H4 (cell line): Measurements from ENCODE around the gene KCNC1. TPM values are rescaled to one million over a fixed set of nuclear protein-coding genes. Genes with fewer than 3 reads are reported as not detected.

ENCODE experiments used
- DNase-seq: peaks from one replicate; pipeline ENCODE4 v3.0.0-alpha.2; 2015; ENCODE audit warnings: low spot score
- total RNA-seq: library from RNA; depleted of rRNA; stranded (reverse); fragments of >200 nt; shearing (Covaris generic); gene quantifications from 2 replicates; pipeline ENCODE4 v1.2.3, GENCODE V29; 2014

Gene KCNC1
- total RNA-seq, 1 experiment from 2014 or later, result not detected

DNA sequence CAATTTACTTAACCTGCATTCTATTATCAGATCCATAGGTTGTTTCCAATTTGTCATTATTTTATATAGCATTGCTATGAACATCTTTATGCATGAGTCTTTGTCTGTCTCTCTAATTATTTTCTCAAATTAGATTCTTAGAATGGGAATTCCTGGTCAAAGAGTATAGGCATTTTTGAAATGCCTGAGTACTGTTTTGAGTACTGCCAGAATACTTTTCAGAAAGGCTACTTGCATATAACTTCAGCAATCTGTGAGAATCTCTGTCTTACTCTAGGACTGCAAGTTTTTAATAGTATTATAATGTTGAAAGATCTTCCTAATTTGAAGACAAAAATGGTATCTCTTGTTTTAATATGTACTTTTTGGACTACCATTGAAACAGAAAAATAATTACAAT lies 56.6 kb downstream of the KCNC1 start:
- DNase-seq, result no peak

DNA sequence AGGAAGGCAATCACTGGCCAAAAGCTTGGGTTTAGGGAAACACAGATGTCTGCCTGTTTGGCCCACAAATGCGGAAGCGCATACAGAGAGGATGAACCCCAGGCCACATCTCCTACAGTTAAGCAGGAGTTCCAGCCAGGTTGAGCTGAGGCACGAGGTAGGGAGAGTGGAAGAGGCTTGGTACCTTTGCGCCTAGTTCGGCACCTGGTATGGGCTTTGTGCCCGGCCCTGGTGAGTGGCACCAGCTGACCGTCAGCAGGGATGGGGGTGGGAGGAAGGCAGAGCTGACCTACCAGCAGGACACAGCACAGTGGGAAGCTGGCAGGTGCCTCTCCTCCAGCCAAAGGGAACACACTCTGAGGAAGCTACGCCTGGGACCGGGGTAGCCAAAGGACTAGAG lies 57.6 kb downstream of the KCNC1 start:
- DNase-seq, result no peak

DNA sequence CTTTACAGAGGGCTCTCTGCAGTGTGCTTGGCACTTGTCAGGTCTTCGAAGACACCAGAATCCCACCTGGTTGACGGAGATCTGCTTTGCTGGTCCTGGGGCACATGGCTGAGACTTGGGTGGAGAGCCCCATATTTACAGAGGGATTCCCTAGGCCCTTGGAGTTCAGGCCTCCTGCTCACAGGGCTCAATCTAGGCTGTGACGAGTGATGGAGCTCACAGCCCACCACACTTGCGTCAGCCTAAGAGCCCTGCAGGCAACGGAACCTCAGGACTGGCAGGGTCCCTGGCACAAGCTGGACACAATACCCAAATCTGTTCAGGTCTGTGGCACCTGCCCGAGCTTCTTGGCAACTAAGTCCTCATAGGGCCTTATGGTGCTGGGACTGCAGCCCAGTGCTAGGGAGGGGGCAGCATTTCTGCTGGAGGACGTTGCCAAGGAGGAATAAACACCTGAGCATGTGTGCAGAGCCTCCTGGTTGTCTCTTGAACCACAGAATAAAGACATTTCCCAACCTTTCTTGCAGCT lies 59.1 kb downstream of the KCNC1 start:
- DNase-seq, result no peak

DNA sequence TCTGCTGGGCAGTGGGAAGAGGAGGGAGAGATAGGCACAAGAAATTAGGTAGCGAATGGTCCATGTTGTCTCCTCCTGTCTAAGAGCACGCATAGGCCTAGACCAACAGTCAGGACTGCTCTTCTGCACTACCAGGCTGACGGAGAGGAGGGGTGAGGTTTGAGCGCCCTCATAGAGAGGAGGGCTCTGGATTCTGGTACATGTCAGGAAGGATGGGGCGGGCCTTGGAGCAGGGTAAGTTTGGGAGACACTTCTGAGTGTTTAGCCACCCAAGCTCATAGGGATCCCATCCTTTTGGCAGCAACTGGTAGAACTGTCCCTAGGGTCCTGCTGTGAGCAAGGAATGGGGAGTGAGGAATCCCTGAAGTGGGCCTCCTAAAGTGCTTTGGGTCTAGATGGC lies 60.4 kb downstream of the KCNC1 start:
- DNase-seq, result no peak

DNA sequence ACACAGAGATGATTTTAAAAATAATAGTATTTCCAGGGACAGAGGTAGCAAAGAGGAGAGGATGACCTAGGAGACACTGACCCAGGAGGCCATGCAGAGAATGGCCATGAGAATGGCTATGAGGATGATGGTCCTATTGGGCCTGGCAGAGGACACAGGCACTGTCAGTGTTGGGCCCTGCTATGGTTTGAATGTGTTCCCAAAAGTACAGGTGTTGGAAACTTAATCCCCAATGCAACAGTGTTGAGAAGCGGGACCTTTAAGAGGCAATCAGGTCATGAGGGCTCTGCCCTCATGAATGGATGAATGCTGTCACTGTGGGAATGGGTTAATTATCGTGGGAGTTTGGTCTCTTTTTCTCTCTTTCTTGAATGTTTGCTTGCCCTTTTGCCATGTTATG lies 61.6 kb downstream of the KCNC1 start:
- no peak for DNase-seq

DNA sequence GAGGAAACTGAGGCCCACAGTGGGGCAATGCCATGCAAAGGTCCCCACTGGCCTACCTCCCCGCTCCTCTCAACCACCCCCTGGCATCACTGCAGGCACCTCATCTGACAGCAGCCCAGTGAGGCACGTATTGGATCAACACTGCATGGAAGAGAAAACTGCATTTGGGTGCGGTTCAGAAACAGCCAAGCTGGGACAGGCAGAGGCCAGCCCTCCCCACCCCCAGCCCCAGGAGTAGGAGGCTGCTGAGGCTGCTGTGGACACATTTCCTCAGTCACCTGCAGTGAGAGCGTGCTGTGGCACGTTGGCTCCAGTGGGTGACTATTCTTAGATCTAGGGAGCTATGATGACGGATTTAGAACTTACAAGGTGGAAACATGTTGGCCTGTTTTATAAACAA lies 63.7 kb downstream of the KCNC1 start:
- DNase-seq, result no peak

DNA sequence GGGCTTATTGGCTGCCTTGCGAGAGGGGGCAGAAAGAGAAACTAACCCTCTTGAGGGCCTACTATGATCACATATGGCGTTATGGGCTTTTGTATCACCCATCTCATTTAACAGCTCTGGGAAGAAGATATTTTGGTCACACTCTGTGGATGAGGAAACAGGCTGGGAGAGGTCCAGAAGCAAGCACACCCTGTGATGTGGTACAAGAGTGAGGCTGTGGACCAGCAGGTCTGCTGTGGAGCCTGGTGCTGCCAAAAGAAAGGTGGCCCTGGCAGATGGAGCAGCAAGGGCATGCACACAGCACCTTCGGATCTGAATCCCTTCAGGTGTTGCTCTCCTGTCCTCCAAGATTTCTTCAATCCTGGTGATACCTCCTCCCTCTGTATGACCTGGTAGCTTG lies 64.1 kb downstream of the KCNC1 start:
- no peak for DNase-seq

DNA sequence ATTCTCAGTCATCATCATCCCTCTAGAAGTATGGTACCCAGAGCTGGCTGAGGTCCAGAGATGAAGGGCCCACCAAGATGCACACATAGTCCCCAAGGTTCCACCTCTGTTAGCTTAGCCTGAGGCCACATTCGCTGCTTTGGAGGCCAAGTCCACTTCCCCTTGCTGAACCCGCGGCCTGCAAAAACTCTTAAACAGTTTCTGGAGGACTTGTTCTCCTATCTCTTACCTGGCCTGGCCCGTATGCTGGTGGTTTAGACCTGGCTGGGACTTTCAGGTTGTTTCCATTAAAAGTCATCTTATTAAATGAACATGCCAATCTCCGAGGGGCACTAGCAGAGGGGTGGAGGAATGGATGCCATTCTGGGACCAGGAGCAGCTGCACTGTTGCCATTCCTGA lies 64.6 kb downstream of the KCNC1 start:
- no peak for DNase-seq

DNA sequence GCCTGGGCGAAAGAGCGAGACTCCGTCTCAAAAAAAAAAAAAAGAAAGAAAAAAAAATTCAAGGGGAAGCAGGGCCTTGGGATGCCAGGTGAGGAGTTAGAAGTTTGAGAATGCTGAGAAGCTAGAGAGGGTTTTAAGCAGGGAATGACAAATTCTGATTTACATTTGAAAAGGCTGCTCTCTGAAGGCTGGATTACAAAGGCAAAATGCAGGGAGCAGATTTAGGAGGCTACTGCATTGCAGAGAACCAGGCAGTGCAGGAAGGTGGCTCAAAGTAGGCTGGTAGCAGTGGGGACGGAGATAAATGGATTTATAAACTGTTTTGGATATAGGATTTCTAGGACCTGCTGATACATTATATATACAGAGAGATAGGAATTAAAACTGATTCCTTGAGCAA lies 66.6 kb downstream of the KCNC1 start:
- DNase-seq, result no peak

DNA sequence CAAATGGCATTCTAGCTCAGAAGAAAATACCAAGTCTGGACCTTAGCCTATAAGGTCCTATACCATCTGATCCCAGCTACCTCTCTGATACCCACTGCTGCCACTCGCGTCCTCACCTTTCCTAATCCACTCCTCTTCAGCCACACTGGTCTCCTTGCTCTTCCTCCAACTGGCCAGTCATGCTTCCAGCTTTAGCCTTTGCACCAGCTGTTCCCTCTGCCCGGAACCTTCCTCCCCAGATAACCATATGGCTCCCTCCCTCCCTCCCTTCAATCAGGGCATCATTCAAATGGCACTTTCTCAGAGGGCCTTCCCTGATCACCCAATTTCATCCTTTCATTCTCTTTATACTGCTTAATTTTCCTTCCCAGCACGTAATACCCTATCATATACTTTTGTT lies 67.9 kb downstream of the KCNC1 start:
- no peak for DNase-seq

DNA sequence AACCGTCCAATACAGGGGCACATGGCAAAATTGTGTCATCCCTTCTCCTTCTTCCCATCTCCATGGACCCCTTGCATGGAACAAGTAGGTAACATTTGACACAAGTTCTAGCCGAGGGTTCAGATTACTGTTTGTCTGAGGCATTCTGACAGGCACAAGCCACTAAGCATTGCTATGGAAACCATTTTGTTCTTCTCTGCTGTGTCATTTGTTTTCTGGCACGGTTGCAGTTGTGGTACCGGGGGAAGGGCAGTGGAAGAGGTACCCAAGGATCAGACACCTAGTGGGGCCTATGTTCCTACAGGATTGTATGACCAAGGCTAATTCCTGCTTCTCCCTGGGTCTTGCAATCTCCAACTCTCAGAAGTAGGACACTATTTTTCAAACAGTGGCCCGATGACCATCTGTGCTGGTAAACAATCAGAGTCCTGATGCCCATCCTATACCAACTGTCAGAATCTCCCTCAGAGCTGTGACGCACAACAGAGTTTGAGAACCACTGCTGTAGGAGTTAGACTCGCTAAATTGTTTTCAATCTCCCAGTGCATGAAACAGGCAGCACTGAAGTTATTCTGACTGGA lies 69.3 kb downstream of the KCNC1 start:
- no peak for DNase-seq

DNA sequence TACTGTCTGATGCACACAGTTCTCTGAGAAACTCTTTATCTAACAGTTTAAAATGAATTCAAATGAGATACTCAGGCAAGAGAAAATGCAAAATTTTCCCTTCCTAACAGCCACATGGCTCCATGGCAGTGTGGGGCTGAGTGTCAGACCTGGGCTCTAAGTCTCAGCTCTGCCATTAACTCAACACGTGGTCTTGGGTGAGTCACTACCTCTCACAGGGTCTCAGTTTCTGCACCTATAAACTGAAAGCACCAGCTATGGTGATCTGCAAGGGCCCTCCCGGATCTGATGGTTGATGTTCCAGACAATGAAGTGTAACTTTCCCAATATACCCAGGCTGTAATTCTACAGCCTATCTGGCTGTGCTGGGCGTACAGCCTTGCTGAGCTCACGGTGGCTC lies 70.5 kb downstream of the KCNC1 start:
- no peak for DNase-seq

DNA sequence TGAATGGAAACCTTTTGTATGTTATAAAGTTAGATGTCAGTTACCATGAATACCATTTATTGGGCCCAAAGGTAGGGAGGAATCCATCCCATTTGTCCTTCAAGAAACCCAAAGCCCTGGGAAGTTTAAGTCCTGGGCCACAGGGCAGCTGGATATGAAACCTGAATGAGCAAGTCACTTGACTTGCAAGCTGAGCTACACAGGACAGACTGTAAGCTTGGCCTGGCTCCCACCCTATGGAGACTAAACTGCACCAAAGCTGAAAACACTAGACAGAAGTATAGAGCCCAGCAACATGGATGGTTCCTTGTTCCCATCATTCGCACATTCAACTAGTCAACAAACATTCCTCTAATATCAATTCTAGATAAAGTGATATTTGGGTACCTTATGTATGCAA lies 71.3 kb downstream of the KCNC1 start:
- DNase-seq, result no peak

DNA sequence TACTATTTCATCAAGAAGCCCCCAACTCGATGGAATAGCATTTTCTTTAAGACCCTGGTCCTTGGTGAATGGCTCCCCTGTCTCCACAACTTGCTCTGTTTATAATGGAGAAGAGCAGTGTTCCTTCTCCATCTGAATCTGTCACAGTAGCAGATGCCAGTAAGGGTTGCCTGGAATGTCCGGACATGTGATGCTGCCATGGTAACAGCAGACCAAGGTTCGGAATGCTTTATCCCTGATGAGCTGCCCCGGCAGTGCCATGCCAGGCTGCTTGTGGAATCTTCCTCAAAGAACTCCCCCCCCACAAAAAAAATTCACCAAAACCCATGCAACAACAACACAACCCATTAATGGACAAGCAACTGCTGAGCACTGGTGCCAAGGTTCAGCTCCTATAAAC lies 72.5 kb downstream of the KCNC1 start:
- no peak for DNase-seq

DNA sequence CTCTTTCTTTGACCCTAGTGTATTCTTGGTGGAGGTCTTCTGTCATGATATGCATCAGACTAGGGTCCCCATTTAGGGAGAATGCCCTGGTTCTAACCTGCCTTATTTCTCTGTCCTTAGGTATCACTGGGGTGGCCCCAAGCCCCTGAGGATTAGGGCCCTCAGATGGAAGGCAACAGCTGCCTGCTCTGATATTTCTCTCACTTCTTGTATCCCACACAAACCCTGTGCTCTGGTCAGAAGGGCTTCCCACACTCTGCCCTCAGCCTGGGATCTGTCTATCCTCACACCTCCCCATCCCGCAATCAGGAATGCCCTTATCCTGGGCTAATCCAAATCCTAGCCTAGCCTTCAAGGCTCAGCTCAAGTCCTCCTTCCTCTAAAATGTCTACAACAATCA lies 75.5 kb downstream of the KCNC1 start:
- DNase-seq, result no peak

DNA sequence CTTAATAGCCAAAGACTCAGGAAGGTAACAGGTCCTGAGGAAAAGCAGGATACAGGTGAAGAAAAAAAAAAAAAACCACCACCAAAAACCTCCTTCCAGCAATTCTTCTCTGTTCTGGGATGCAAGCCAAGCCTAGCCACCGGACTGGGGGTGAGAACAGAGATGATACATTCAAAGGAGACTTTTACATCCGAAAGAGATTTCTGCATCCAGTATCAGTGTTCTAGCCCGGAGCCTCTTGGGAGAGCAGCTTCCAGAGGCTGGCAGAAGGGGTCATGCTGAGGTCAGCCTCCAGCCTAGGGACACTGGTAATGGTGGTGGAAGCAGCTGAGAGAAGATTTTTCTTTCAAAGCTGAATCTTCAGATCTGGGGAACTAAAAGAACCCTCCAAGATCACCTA lies 76.2 kb downstream of the KCNC1 start:
- peak; percentile 25 for DNase-seq

DNA sequence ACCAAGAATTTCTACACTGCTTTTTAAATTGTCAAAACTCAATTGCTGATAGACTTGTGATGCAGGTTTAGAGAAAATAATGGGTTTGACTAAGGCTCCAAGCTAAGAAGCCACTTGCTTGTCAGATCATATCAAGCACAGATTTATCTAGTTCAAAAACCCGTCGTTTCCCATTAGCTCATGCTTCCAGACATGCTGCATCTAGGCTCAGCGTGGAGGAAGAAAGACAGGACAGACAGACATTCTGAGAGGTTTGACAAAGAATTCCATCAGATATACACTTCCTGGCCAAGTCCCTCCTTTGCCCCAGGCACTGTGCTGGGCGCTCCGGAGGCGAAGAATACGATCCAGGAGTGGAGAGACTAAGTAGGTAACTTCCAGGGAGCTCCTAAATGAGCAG lies 76.8 kb downstream of the KCNC1 start:
- no peak for DNase-seq

DNA sequence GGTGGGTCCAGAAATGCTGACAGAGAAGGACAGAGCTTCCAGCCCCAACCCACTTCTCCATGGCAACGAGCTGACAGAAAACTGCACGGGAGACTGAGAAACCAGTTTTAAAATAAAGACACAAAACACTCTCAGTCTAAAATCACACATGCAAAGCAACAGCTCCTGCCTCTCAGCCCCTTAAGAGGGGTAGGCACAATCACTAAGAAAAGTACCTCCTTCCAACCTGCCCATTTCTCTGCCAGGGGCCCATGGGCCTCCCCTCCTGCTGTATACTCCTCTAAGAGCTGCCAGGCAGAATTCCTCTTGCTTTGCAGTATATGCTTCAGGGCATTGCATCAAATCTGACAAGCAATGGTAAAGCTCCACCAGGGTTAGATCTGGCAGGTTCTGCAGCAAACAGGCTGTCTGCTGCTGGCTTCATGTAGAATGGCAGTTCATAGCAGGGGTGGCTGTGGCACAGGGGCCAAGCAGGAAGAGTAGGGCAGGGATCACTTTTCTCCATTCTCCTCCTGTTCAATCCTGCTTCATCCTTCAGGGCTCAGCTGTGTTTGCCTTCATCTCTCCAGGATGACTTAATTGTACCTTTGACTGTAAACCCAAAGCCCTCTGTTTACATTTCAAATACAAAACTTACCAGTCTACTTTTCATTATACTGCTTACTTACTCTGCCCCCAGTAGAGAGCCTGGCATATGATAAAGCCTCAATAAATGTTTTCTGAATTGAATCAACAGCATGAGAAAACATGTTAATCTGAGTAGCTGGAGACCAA lies 77.7 kb downstream of the KCNC1 start:
- DNase-seq, result no peak

DNA sequence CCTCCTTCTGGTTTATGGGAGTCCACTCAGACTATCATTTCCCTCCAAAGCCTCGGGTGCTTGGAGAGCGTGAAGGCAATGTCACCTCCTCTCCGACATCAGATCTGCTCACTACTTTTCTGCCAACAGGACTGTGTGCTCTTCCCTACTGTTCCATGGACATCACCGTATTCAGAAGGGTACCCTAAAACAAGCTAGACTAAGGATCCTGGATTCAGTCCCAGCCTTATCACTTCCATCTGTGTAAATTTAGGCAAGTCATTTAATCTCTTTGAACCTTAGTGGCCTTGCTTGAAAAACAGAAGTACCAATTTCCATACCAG lies 78.2 kb downstream of the KCNC1 start:
- DNase-seq, result no peak

DNA sequence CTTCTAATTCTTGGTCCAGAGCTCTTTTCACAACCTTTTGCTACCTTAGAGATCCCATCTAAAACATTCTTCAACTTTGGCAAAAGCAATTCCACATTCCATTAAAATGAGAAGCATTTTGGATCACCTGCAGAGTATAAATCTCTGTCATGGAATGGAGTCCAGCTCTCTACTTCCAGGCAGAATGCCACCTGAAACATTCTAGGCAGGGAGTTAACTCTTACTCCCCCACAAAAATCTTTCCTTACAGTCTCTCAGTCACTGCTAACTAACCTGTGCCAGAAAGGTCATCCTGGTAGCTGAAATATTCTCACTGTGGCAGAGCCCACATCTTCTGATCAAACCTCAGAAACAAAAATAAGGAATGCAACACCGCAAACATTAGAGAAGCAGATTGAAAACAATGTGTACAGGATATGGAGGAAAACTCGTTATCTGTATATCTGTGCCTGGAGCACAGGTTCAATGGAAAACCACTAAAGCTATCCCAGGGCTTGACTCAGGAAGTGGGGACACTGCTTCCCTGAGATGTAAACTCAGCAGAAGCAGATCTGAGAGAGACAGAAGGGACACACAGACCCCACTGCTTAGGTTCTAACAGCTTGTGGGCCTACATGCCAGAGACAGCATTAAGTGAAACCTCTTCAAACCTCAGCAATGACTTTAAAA lies 78.9 kb downstream of the KCNC1 start:
- peak; percentile 19 for DNase-seq

DNA sequence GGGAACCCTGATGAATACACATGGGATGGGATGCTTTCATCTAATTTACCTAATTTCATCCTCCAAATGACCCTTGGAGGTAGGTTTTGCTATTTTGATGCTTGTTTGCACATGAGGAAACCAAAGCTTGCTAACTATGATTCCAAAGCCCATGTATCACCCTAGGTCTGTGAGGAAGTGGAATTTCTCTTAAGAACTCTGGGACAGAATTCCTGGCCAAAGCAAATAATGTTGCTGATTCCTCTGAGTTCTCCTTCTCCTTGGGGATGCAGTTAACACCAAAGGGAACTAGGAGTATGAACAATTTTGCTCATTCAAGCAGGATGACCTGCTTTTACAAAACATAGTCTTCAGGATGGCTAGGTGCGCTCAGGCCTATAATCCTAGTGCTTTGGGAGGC lies 80.0 kb downstream of the KCNC1 start:
- no peak for DNase-seq

DNA sequence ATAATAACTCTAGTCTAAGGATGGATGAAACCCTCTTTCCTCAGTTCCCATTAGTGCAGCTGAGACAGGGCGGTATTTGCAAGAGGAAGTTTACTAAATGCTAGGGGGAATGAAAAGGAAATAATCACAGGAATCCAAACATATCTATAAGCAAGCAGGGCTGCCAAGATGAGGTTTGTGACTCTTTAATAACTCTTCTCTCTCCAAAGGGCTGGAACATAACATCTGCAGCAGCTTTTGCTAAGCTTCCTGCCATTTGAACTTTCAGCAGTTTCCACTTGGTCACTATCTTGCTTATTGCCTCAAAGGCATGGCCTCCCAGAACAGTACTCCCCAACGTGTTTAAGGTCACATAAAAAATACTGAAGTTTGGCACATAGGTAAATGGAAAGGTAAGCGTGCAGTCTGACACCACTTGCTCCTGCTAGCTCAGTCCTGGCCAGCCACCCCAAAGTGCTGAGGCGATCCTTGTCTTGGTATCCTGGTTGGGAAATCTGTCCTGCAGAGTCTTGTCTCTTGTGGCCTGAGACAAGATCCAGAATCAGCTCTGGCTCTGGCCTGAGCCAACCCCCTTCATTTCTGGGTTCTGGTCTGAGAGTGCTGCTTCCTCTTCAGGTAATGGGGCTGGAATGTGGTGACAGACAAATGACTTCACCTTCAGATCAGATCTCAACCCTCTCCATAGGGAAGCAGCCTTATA lies 81.8 kb downstream of the KCNC1 start:
- DNase-seq, result no peak
